SK-N-SH (cell line): Measurements from ENCODE around the gene TRIP4. TPM values are rescaled to one million over a fixed set of nuclear protein-coding genes. Genes with fewer than 3 reads are reported as not detected.
A peak's percentile ranks its signal among the peaks of the same experiment; 100 is the strongest.

Source experiments
- CTCF ChIA-PET: fragments of 300-600, 350-600 bp; formaldehyde crosslinking; extraction: SDS; loops from one replicate; lab custom pipeline; 2021; lab: Yijun Ruan, JAX
- POLR2A ChIA-PET: fragments of 350-600 bp; sonication (Branson Sonifier 250); formaldehyde crosslinking; extraction: SDS; loops from one replicate; lab custom pipeline; 2020; ENCODE audit warnings: antibody characterized with exemption, inconsistent platforms; lab: Yijun Ruan, JAX
- DNase-seq: peaks from one replicate; pipeline ENCODE4 v3.0.0; 2012
- H2AFZ ChIP-seq: fragments of 200-600 bp; sonication (generic); 2 replicates; pipeline ENCODE4 v1.8.1; 2016; ENCODE audit warnings: antibody characterized with exemption, mild to moderate bottlenecking, low read depth
- H3F3A ChIP-seq: fragments of 200-600 bp; sonication (generic); replicated peaks from 2 replicates; pipeline ENCODE3; 2016; ENCODE audit warnings: antibody characterized with exemption, mild to moderate bottlenecking; ENCODE audit not compliant: insufficient read depth
- H3K27ac ChIP-seq, 2 experiments: fragments of 200-500 bp in 1 of 2; fragments of 200-600 bp in 1 of 2; sonication (Bioruptor generic) in 1 of 2; sonication (generic), shearing (Covaris generic) in 1 of 2; 2 replicates each; pipeline versions ENCODE4 v1.5.1 to v1.6.1; 2014 to 2016; ENCODE audit warnings: low read depth in 2 of 2, inconsistent platforms in 1 of 2, low read length in 1 of 2, mild to moderate bottlenecking in 1 of 2, mixed read lengths in 1 of 2
- H3K27me3 ChIP-seq: fragments of 200-600 bp; sonication (generic), shearing (Covaris generic); 2 replicates; pipeline ENCODE4 v1.6.1; 2016; ENCODE audit warnings: mixed run types; ENCODE audit not compliant: insufficient read depth
- H3K36me3 ChIP-seq, 2 experiments: fragments of 200-500 bp in 1 of 2; fragments of 200-600 bp in 1 of 2; sonication (Bioruptor generic) in 1 of 2; sonication (generic) in 1 of 2; replicated peaks in 1 of 2; 2 replicates each; pipeline versions ENCODE3 to v1.5.1; 2014 to 2016; ENCODE audit warnings: low read length in 1 of 2, mild to moderate bottlenecking in 1 of 2; ENCODE audit not compliant: insufficient read depth in 2 of 2, control insufficient read depth in 1 of 2
- H3K4me1 ChIP-seq, 2 experiments: fragments of 200-500 bp in 1 of 2; fragments of 200-600 bp in 1 of 2; sonication (Bioruptor generic) in 1 of 2; sonication (generic), shearing (Covaris generic) in 1 of 2; 2 replicates each; pipeline versions ENCODE4 v1.5.1 to v1.6.1; 2014 to 2016; ENCODE audit warnings: low read depth in 1 of 2, low read length in 1 of 2, mixed run types in 1 of 2; ENCODE audit not compliant: insufficient read depth in 2 of 2, control insufficient read depth in 1 of 2
- H3K4me2 ChIP-seq: fragments of 200-600 bp; sonication (generic), shearing (Covaris generic); 2 replicates; pipeline ENCODE4 v1.6.1; 2017; ENCODE audit warnings: mixed run types
- H3K4me3 ChIP-seq, 2 experiments: fragments of 200-500 bp in 1 of 2; fragments of 200-600 bp in 1 of 2; sonication (Bioruptor generic) in 1 of 2; sonication (generic), shearing (Covaris generic) in 1 of 2; 2 replicates each; pipeline versions ENCODE4 v1.5.1 to v1.8.1; 2014 to 2016; ENCODE audit warnings: low read depth in 2 of 2, inconsistent platforms in 1 of 2, low read length in 1 of 2, mild to moderate bottlenecking in 1 of 2, mixed read lengths in 1 of 2, moderate library complexity in 1 of 2
- H3K79me2 ChIP-seq: fragments of 200-600 bp; sonication (generic); 2 replicates; pipeline ENCODE4 v1.8.1; 2017; ENCODE audit warnings: mild to moderate bottlenecking; ENCODE audit not compliant: insufficient read depth
- H3K9ac ChIP-seq: fragments of 200-600 bp; sonication (generic); 2 replicates; pipeline ENCODE4 v1.6.1; 2017; ENCODE audit warnings: mixed run types
- H3K9me2 ChIP-seq: fragments of 200-600 bp; sonication (generic); 2 replicates; pipeline ENCODE4 v1.6.1; 2017; ENCODE audit warnings: mixed run types
- H3K9me3 ChIP-seq: fragments of 200-600 bp; sonication (generic); 2 replicates; pipeline ENCODE4 v1.6.1; 2017; ENCODE audit warnings: mixed run types, mild to moderate bottlenecking, moderate library complexity
- H4K20me1 ChIP-seq: fragments of 200-600 bp; sonication (generic); 2 replicates; pipeline ENCODE4 v1.6.1; 2017; ENCODE audit warnings: mild to moderate bottlenecking, mixed run types; ENCODE audit not compliant: insufficient read depth
- CHD2 ChIP-seq: fragments of 150-350 bp; IDR thresholded peaks from 2 replicates; pipeline ENCODE4 v1.6.1; 2018; ENCODE audit warnings: low read length; ENCODE audit not compliant: partially characterized antibody
- ELF1 ChIP-seq: IDR thresholded peaks from 2 replicates; pipeline ENCODE4 v1.4.0; 2012
- EP300 ChIP-seq, 2 experiments: IDR thresholded peaks; 2 replicates each; pipeline versions ENCODE4 v1.4.0 to v1.6.1; 2012; ENCODE audit warnings: borderline replicate concordance in 1 of 2, low read depth in 1 of 2, low read length in 1 of 2
- FOSL2 ChIP-seq: IDR thresholded peaks from 2 replicates; pipeline ENCODE4 v1.4.0; 2012; ENCODE audit warnings: low read depth, mild to moderate bottlenecking, moderate library complexity, borderline replicate concordance
- FOXJ3 ChIP-seq: sonication (generic); formaldehyde crosslinking; IDR thresholded peaks from 2 replicates; pipeline ENCODE4 v1.5.1; 2020; ENCODE audit warnings: mild to moderate bottlenecking, missing genetic modification reagents
- FOXM1 ChIP-seq: IDR thresholded peaks from 2 replicates; pipeline ENCODE4 v1.4.0; 2012; ENCODE audit warnings: low read depth, mild to moderate bottlenecking
- GABPA ChIP-seq: IDR thresholded peaks from 2 replicates; pipeline ENCODE4 v1.4.0; 2012; ENCODE audit warnings: low read depth, mild to moderate bottlenecking
- GATA2 ChIP-seq: sonication (generic); formaldehyde crosslinking; IDR thresholded peaks from 2 replicates; pipeline ENCODE4 v1.5.0; 2020; ENCODE audit warnings: mild to moderate bottlenecking, missing genetic modification reagents
- JUND ChIP-seq: IDR thresholded peaks from 2 replicates; pipeline ENCODE4 v1.4.0; 2012
- MXI1 ChIP-seq: IDR thresholded peaks from 2 replicates; pipeline ENCODE4 v1.6.1; 2012; ENCODE audit warnings: mild to moderate bottlenecking, low read depth, low read length, improper control_type of control experiment
- NFIC ChIP-seq: IDR thresholded peaks from 2 replicates; pipeline ENCODE4 v1.4.0; 2012; ENCODE audit warnings: borderline replicate concordance
- NRF1 ChIP-seq: IDR thresholded peaks from 2 replicates; pipeline ENCODE4 v1.6.1; 2012; ENCODE audit warnings: low read depth, mild to moderate bottlenecking, low read length
- POLR2AphosphoS5 ChIP-seq: IDR thresholded peaks from 2 replicates; pipeline ENCODE4 v1.6.1; 2012; ENCODE audit warnings: low read depth, low read length
- RAD21 ChIP-seq: IDR thresholded peaks from 2 replicates; pipeline ENCODE4 v1.6.1; 2012; ENCODE audit warnings: mild to moderate bottlenecking, low read length
- RFX5 ChIP-seq: IDR thresholded peaks from 2 replicates; pipeline ENCODE4 v1.6.1; 2012; ENCODE audit warnings: mild to moderate bottlenecking, improper control_type of control experiment, low read length
- RXRA ChIP-seq: IDR thresholded peaks from 2 replicates; pipeline ENCODE4 v1.4.0; 2012; ENCODE audit warnings: low read depth, mild to moderate bottlenecking, borderline replicate concordance
- SIN3A ChIP-seq: IDR thresholded peaks from 2 replicates; pipeline ENCODE4 v1.6.1; 2012; ENCODE audit warnings: low read depth, mild to moderate bottlenecking, low read length, moderate library complexity, borderline replicate concordance
- SMC3 ChIP-seq: IDR thresholded peaks from 2 replicates; pipeline ENCODE4 v1.6.1; 2012; ENCODE audit warnings: low read depth, low read length, improper control_type of control experiment
- TCF12 ChIP-seq: IDR thresholded peaks from 2 replicates; pipeline ENCODE4 v1.4.0; 2012
- TEAD4 ChIP-seq: IDR thresholded peaks from 2 replicates; pipeline ENCODE4 v1.4.0; 2012; ENCODE audit warnings: mild to moderate bottlenecking, borderline replicate concordance; ENCODE audit not compliant: insufficient read depth
- WGBS: methylation state at CpG from one replicate; pipeline ENCODE4 v1.1.6; 2017; ENCODE audit warnings: low lambda C conversion rate; 5-methylcytosine and 5-hydroxymethylcytosine counted together
- polyA plus RNA-seq, 3 experiments: library from polyadenylated mRNA; depleted of rRNA; stranded (reverse); fragments of >200 nt; gene quantifications; 2 replicates each; pipeline ENCODE4 v1.2.3, GENCODE V29; 2012
- TF ChIP-seq, protein P1 (sequence below): fragments of 200-600 bp; sonication (generic); IDR thresholded peaks from 2 replicates; pipeline ENCODE4 v1.6.1; 2017; ENCODE audit warnings: antibody characterized with exemption, mild to moderate bottlenecking, moderate library complexity
- TF ChIP-seq, protein P2 (sequence below): IDR thresholded peaks from 2 replicates; pipeline ENCODE4 v1.4.0; 2012; ENCODE audit warnings: low read depth
- TF ChIP-seq, protein P3 (sequence below): fragments of 150-350 bp; IDR thresholded peaks from 2 replicates; pipeline ENCODE4 v1.6.1; 2016; ENCODE audit warnings: mild to moderate bottlenecking, low read depth, low read length
- TF ChIP-seq, protein P4 (sequence below): fragments of 150-350 bp; IDR thresholded peaks from 2 replicates; pipeline ENCODE4 v1.6.1; 2017; ENCODE audit warnings: antibody characterized with exemption, low read length, low read depth, borderline replicate concordance
- TF ChIP-seq, protein P5 (sequence below): IDR thresholded peaks from 2 replicates; pipeline ENCODE4 v1.4.0; 2012; ENCODE audit warnings: low read depth, borderline replicate concordance
- TF ChIP-seq, protein P6 (sequence below): IDR thresholded peaks from 2 replicates; pipeline ENCODE4 v1.4.0; 2012; ENCODE audit warnings: low read depth, borderline replicate concordance
- TF ChIP-seq, protein P7 (sequence below): IDR thresholded peaks from 2 replicates; pipeline ENCODE4; 2012

The TRIP4 gene
- polyA plus RNA-seq, 1 of the 3 experiments (the other 2 are of a cell fraction): 14.5 TPM

DNA sequence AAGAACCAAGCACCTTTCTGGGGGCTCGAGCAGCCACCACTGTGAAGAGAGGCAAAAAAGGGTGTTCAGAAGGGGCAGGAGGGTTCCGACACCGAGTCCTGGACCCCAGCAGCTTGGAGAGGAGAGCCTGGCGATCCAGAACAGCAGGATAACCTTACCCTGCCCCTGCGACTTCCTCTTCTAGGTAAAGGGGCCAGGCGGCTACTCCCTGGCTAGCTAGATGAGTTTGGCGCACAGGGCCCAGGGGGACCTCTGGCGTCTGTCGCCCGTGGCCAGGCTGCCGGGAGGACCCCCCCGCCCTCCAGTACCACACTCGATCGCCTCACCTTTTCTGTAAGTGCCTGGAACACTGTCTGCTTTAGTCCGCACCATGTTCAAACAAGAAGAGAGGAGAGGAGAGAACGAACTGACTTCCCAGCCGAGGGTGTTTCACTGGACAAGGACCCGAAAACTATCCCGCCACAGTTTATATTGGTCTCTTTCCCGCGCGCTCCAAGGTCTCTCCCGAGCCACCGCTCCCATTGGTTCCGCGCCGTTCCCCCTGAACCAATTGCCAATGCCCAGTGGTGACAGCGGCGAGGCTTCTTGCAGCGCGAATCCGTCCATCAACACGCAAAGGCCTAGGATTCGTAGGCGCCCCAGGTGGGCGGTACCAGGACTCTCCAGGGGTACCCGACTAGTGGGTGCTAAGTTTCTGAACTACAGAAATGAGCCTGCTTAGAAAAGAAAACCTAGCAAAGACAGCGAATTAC lies 6.5 kb upstream of the TRIP4 start, which contains the start of gene PCLAF:
TSS of gene PCLAF (minus strand) at position 442 of the 752 bp plus-strand sequence. CDS start at position 372, 70 bp downstream.
- Histone ChIP-seq H3K9ac (peak within 1 kb of the TSS; percentile 80), H3K4me3 (peak within 1 kb of the TSS; percentile 58 to 84), H3K9me2 (no peaks in the 10 kb centered on the region), H3F3A (peaks cover 19% of the 10 kb centered on the region), H3K36me3 (peaks cover 0 to 8% of the 10 kb centered on the region in 2 experiments), H2AFZ (peak within 1 kb of the TSS; percentile 96), H3K9me3 (no peaks in the 10 kb centered on the region), H3K27ac (peak within 1 kb of the TSS in 1 of 2 experiments; percentile 16; a peak in 1 of 4 replicates), H3K4me2 (peak within 1 kb of the TSS; percentile 96), H3K79me2 (peaks cover 34% of the 10 kb centered on the region), H4K20me1 (no peaks in the 10 kb centered on the region), H3K4me1 (peaks cover 3 to 12% of the 10 kb centered on the region in 2 experiments; a peak in 2 of 4 replicates), H3K27me3 (no peaks in the 10 kb centered on the region)
- 1% methylated on average over 35 of the region's 38 CpGs for WGBS
- peak; percentile 94 for DNase-seq
- ChIA-PET POLR2A (no interaction called here), CTCF (no interaction called here)
- TF ChIP-seq, protein P1, sequence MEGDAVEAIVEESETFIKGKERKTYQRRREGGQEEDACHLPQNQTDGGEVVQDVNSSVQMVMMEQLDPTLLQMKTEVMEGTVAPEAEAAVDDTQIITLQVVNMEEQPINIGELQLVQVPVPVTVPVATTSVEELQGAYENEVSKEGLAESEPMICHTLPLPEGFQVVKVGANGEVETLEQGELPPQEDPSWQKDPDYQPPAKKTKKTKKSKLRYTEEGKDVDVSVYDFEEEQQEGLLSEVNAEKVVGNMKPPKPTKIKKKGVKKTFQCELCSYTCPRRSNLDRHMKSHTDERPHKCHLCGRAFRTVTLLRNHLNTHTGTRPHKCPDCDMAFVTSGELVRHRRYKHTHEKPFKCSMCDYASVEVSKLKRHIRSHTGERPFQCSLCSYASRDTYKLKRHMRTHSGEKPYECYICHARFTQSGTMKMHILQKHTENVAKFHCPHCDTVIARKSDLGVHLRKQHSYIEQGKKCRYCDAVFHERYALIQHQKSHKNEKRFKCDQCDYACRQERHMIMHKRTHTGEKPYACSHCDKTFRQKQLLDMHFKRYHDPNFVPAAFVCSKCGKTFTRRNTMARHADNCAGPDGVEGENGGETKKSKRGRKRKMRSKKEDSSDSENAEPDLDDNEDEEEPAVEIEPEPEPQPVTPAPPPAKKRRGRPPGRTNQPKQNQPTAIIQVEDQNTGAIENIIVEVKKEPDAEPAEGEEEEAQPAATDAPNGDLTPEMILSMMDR: no peak
- TF ChIP-seq GATA2 (no peak), TCF12 (no peak), SIN3A (peak; percentile 93), POLR2AphosphoS5 (peak; percentile 88), RAD21 (no peak), MXI1 (peak; percentile 79), NFIC (no peak), RXRA (no peak), GABPA (no peak), EP300 (IDR thresholded peaks at IDR 0.05; ENCODE audit: borderline replicate concordance in 1 of 2, low read depth in 1 of 2, low read length in 1 of 2) (no peak), FOXM1 (no peak), SMC3 (no peak), CHD2 (peak; percentile 92), FOSL2 (no peak), TEAD4 (no peak), RFX5 (peak; percentile 66), ELF1 (no peak), FOXJ3 (CRISPR knock-in tag) (no peak), JUND (no peak), NRF1 (no peak)
- TF ChIP-seq, protein P2, sequence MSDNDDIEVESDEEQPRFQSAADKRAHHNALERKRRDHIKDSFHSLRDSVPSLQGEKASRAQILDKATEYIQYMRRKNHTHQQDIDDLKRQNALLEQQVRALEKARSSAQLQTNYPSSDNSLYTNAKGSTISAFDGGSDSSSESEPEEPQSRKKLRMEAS: peak; percentile 32; the same call in 1 of the 2 replicates
- TF ChIP-seq, protein P3, sequence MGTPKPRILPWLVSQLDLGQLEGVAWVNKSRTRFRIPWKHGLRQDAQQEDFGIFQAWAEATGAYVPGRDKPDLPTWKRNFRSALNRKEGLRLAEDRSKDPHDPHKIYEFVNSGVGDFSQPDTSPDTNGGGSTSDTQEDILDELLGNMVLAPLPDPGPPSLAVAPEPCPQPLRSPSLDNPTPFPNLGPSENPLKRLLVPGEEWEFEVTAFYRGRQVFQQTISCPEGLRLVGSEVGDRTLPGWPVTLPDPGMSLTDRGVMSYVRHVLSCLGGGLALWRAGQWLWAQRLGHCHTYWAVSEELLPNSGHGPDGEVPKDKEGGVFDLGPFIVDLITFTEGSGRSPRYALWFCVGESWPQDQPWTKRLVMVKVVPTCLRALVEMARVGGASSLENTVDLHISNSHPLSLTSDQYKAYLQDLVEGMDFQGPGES: peak; percentile 94
- TF ChIP-seq, protein P4, sequence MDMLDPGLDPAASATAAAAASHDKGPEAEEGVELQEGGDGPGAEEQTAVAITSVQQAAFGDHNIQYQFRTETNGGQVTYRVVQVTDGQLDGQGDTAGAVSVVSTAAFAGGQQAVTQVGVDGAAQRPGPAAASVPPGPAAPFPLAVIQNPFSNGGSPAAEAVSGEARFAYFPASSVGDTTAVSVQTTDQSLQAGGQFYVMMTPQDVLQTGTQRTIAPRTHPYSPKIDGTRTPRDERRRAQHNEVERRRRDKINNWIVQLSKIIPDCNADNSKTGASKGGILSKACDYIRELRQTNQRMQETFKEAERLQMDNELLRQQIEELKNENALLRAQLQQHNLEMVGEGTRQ: no peak
- TF ChIP-seq, protein P5, sequence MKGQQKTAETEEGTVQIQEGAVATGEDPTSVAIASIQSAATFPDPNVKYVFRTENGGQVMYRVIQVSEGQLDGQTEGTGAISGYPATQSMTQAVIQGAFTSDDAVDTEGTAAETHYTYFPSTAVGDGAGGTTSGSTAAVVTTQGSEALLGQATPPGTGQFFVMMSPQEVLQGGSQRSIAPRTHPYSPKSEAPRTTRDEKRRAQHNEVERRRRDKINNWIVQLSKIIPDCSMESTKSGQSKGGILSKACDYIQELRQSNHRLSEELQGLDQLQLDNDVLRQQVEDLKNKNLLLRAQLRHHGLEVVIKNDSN: no peak
- TF ChIP-seq, protein P6, sequence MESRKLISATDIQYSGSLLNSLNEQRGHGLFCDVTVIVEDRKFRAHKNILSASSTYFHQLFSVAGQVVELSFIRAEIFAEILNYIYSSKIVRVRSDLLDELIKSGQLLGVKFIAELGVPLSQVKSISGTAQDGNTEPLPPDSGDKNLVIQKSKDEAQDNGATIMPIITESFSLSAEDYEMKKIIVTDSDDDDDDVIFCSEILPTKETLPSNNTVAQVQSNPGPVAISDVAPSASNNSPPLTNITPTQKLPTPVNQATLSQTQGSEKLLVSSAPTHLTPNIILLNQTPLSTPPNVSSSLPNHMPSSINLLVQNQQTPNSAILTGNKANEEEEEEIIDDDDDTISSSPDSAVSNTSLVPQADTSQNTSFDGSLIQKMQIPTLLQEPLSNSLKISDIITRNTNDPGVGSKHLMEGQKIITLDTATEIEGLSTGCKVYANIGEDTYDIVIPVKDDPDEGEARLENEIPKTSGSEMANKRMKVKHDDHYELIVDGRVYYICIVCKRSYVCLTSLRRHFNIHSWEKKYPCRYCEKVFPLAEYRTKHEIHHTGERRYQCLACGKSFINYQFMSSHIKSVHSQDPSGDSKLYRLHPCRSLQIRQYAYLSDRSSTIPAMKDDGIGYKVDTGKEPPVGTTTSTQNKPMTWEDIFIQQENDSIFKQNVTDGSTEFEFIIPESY: no peak
- TF ChIP-seq, protein P7, sequence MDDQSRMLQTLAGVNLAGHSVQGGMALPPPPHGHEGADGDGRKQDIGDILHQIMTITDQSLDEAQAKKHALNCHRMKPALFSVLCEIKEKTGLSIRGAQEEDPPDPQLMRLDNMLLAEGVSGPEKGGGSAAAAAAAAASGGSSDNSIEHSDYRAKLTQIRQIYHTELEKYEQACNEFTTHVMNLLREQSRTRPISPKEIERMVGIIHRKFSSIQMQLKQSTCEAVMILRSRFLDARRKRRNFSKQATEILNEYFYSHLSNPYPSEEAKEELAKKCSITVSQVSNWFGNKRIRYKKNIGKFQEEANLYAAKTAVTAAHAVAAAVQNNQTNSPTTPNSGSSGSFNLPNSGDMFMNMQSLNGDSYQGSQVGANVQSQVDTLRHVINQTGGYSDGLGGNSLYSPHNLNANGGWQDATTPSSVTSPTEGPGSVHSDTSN: peak; percentile 99
